ENCODE measurements around the gene ARHGAP42.

- TF ChIP-seq EZH2 (IDR thresholded peaks at IDR 0.05; ENCODE audit: borderline replicate concordance, low read depth, low read length, severe bottlenecking), result no peak
- TF ChIP-seq CTCF (IDR thresholded peaks at IDR 0.05; ENCODE audit: borderline replicate concordance, extremely low read depth, low read length, poor library complexity, severe bottlenecking), result no peak
These were observed 279.3 kb downstream of the ARHGAP42 start for GRCh38 chr11:100966366-100966765.

Measured in DND-41 (cell line).